Suprapubic skin (tissue), 4 donors: ENCODE results near the gene GUCD1.

Experiments used
- EP300 ChIP-seq: sonication (generic); formaldehyde crosslinking; IDR thresholded peaks from one replicate; pipeline ENCODE4 v1.6.1; 2017; ENCODE audit warnings: antibody characterized with exemption
- POLR2AphosphoS5 ChIP-seq, 3 donors: sonication (generic); formaldehyde crosslinking; IDR thresholded peaks; one replicate each; pipeline ENCODE4 v1.6.1; 2017; ENCODE audit warnings: antibody characterized with exemption in 3 of 3
- TF ChIP-seq, protein P1 (sequence below), 2 donors: fragments of 200-600 bp in 1 of 2; fragments of 450-650 bp in 1 of 2; sonication (generic) in 1 of 2; IDR thresholded peaks; one replicate each; pipeline ENCODE4 v1.5.1; 2016 to 2019; ENCODE audit warnings: antibody characterized with exemption in 2 of 2, mild to moderate bottlenecking in 1 of 2, moderate library complexity in 1 of 2

GRCh38 chr22:24583221-24584165 is 28.6 kb upstream of the GUCD1 start:
- TF ChIP-seq POLR2AphosphoS5 (IDR thresholded peaks at IDR 0.05) (no peak), EP300 (no peak)
- TF ChIP-seq, protein P1, sequence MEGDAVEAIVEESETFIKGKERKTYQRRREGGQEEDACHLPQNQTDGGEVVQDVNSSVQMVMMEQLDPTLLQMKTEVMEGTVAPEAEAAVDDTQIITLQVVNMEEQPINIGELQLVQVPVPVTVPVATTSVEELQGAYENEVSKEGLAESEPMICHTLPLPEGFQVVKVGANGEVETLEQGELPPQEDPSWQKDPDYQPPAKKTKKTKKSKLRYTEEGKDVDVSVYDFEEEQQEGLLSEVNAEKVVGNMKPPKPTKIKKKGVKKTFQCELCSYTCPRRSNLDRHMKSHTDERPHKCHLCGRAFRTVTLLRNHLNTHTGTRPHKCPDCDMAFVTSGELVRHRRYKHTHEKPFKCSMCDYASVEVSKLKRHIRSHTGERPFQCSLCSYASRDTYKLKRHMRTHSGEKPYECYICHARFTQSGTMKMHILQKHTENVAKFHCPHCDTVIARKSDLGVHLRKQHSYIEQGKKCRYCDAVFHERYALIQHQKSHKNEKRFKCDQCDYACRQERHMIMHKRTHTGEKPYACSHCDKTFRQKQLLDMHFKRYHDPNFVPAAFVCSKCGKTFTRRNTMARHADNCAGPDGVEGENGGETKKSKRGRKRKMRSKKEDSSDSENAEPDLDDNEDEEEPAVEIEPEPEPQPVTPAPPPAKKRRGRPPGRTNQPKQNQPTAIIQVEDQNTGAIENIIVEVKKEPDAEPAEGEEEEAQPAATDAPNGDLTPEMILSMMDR (IDR thresholded peaks at IDR 0.05) = no peak
